ENCODE results near the gene HOPX.
"Not testable (repeated sequence)": the region's sequence is repeated elsewhere in the genome, so short reads cannot be mapped to it uniquely, and the experiment has no call there.

The HOPX gene

DNA sequence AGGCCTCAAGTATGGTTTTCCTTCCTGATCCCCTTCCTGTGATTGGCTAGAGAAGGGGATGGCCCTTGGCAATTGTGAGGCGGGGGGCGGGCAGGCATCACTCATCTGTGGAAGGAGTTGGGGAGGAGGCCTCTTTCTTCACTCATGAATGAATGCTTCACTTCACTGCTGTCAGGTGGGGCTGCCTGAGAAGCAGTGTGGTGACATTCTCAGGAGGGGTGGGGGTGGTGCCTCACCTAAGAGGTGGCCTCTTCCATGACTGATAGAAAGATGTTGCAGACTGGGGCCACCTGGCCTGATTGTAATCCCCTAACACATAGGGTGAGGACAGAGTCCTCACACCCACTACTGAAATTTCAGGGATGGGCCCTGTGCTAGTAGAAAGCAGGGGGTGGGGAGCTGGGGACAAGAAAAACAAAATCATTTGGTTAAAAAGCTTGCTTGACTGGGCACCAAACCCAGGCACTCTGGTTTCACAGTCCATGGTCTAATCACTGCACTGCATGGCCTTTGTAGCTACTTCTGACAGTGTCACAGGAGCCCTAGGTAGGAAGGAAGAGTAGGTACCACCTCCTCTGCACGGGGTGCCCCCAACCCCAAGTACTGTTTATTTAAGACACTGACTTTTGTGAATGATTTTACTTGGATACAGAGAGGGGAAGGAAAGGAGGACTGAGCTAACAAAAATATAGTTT lies 5.6 kb upstream of the HOPX start:
- DNase-seq: no peak

DNA sequence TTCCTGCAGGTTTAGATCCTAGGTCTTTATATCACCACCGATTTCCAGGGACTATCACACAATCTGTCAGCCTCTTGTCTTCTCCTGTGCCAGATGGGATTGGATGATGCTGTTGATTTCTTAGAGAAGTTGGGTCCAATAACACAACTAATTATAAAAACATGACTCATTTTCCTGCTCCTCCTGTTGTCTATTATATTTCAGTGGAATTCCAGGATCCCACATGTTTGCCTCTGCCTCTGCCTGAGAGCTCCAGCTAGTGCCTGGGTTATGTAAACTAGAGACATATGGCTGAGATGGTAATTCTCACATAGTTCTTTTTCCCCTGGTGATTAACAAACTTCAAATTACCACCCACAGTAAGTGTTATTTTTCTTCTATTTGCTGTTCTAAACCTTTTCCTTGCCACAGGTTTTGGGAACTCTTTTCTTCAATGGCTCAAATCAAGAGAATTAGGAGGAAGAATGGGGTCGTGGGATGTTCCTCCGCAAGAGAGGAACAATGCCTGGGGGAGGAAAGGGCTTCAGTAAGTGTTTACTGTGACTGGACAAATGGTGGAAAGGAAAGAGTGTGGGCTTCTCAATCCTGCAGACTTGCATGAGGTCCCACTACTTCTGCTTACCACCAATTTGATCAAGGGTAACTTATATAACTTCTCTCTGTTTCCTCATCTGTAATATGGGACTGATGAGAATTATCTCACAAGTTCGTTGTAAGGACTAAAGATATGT lies 3.4 kb upstream of the HOPX start:
- DNase-seq: no peak

DNA sequence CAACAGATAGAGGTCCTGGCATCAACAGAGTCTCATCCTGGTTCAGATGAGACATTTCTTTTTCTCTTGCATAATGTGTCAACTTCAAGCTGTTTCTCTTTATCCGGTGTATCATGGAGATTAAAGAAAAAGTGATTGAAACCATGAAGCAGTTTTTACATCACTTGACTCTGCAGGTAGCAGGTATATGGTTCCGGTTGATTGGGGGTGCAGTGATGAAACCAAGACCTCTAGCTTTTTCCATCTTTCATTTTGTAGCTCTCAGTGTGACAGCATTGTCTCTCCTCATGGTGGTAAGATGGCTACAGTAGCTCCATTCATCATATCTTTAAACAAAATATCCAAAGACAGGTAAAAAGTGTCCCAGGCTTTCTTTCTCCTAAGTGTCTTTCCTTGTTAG lies 2.4 kb upstream of the HOPX start:
- no peak for DNase-seq

DNA sequence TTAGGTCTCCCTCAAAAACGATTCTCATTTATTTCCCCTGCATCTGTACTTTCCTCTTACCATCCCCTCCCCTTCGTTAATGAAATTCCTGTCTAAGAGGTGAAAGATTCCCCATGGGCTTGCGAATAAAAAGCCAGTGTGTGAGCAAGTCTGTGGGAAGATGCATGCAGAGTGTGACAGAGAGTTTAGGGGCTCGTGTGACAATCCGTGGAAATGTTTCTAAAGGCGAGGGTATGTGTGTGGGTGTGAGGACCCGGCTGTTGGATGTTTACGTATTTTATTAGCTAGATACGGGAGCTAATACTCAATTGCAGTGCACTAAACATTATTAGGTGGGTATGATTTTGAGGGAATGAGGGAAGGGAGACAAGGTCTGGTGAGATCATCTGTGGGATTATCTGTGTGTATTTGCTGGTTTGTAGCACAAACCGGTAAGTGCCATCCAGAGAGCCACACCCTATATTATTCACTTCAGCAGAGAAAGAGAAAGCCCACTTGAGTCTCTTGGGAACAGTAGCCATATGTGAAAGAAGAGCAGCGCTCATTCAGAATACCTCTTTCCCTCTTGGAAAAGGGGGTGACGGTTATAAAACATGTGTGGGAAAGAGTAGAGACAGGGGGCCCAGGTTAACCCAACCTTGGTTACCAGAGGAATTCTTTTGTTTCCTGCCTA lies 893 bp upstream of the HOPX start:
- DNase-seq: peak; percentile 39

DNA sequence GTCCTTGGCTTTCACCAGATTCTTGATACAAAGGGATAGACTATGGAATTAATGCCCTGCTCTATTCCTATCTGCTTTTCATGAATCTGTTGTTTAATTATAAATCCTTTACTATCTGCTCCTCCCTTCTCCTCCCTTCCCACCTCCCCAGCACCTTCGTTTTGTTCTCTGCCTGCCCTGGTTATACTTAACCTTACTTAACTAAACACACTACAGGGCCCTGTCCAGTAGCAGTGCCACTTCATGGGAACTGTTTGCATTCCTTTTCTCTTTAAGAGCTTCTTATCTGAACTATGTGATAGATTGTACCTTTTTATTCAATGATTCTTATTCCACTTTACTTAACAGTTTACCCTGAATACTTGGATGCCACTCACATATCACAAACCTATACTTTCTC lies 830 bp downstream of the HOPX start:
- DNase-seq: no peak

DNA sequence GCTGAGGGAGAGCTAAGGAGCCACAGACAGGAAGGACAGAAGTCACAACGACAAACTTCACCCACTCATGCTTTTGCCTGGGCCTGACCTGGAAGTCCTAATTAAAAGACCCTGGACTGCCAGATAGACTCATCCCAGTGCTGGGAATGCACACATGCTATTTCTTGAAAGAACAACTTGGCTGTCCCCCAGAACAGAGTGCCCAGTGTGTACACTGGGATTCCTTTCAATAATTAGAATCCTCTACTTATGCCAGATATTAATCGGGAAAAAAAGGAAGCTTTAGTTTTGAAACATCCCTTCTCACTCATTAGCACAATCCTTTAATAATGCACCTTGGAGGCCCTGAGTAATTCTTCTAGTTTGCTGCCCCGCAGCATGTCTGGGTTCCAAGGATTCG lies 3.4 kb downstream of the HOPX start:
- DNase-seq: no peak

DNA sequence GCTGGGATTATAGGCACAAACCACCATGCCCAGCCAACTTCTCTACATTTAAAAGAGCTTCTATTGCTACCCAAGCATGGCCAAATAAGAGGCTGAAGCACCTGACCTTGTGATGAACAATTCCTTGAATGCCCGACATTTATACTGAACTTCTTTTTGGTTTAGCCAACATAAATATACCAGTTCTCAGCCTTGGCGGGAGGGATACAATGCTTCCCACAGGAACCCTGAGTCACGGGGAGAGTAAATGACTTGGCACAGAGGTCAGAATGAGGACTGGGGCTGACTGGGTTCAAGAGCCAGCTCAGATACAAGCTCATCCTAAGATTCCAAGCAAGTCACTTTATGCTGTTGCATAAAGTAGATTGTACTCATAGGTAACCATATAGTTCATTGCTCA lies 6.1 kb downstream of the HOPX start:
- no peak for DNase-seq

DNA sequence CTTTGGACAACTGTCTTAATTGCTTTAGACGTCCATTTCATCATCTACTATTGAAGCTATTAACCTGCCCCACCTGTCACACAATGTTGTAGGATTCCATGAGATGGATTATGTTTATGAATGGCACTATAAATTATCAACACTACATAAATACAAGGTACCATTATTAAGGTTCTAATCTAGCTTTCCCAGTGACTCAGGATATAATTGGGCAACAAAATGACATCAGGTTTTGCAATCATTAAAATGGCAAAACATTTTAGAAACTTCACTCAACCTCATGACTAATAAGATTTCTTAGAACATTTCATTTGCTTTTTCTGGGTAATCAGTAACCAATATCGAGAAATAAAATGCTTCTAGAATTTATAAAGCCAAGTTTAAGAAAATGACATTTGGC lies 9.2 kb downstream of the HOPX start:
- no peak for DNase-seq

DNA sequence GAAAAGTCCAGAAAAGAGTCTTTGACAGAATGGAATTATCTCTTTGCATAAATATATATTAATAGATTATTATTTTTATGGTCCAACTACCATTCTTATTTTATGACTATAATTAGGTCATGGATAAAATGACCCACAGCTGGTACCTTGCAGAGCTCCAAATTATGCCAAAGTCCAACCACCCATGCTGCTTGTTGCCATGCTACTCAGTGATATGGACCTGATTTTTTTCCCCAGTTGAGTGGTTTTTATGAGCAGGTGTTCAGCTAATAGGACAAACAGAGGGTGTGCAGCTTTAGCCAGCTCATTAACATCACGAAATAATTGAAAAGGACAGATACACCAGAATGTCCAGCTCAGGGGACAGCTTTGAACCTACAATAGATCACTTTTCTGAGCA lies 9.7 kb downstream of the HOPX start:
- DNase-seq: no peak

DNA sequence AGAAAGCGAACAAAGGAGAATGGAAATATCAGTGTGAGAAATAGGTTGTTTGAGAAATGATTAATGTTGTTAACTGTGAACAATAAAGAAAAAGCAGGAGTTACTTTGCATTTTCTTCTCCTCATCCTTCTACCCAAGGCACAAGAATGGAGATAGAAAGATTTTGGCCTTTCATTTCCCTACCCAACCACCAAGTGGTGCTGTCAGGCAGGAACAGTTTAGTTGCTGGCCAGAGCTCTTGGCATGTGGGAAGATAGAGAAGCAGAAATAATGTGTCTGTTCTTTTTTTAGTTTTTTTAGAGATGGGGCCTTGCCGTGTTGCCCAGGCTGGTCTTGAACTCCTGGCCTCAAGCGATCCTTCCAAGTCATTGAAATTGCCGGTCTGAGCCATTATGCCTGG lies 12.8 kb downstream of the HOPX start:
- no peak for DNase-seq

DNA sequence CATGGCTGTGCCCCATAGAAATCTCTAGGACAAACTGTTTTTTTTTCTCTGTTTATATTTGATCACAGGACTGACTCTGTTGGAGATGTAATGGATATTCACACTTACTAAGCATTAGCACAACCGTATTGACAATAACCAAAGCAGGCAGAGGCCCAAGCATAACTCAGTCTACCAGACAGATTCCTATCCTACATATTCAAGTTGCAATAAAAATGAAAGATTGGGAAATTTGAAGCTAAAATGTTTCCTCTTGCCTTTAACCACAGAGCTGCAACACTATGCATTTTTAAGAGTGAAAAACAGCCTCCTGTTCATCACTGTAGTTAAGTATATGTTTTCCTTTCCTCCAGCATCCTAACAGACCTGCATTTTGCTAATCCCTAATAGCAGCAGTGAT lies 13.7 kb downstream of the HOPX start:
- DNase-seq: not testable (repeated sequence)

DNA sequence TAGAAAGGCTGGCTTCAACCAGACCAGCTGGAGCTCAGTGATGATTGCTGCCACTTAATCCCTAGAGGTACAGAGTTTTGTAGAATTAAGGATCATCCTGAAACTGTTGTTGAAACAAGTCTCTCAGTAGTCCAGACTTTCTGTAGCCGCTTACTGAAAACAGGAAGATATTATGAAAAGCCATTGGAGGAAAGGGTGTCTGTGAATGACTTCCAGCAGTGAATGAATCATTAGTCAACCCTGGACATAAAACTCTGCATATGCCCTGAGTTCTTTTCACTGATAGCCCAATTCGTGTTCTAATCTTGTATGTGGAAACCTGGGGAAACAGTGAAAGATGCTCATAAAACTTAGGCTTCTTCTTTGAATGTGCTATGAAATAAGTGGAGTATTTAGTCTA lies 14.8 kb downstream of the HOPX start:
- no peak for DNase-seq

DNA sequence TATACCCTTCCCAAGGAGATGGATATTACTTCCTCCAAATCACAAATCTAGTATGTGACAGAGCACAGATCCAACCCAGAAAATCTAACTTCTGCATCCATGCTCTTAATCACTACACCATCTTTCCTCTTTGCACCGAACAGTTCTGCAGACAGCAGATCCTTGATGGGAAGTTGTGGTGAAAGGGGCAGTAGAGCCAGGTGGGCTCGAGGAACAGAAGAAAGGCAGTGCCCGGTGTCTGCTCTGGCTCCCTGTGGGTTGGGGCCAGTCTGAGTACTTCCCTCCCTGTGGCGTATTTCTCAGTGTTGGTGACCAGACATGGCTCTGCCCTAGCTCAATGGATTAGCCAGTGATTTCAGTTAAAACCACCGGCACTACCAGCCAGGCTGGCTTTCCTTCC lies 15.3 kb downstream of the HOPX start:
- no peak for DNase-seq

DNA sequence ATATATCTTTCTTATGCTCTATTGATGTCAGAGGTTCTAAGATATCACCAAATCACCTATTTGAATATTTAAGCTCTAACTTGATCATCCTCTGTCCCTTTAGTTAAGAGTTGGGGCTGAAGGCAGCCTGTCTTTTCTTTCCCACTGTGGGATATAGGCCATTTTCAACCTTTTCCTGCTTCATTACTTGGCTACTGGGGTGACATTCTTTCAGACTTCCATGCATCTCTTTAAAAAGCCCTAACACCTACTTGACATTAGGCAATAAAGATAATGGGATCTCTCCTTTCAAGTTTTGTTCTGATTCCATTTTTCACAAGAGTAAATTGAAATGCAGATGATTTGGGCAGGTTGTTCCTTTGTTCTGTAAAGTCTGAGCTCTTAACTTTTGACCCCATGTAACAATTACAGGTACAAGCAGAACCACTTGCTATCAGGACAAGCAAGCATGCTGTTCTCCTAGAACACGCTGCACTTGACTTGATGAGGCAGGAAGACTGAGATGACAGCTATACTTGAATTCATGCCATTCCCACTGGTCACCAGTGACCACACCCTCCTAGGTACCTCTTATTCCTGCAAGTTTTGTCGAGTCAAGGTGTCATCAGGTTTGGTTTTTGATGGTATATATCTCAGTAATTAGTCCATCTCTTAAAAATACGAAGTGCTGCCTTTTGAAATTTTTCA lies 18.2 kb downstream of the HOPX start:
- no peak for DNase-seq

DNA sequence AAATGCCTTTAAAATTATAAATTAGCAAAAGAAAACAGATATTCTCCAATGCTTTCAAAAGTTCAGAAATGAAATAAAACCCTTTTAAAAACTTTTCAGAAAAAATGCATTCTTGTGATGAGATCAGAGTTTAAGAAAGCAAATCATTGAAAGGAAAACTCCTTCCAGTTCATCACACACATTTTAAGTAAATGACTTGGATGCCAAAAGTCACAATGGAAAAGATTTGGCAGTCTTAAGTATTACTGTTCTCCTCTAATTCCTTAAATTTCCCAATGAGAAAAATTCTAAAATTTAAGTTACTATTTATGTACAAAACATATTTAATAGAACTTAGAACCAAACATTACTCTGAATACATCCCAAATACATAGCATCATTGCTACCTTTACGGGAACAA lies 21.1 kb downstream of the HOPX start:
- no peak for DNase-seq

DNA sequence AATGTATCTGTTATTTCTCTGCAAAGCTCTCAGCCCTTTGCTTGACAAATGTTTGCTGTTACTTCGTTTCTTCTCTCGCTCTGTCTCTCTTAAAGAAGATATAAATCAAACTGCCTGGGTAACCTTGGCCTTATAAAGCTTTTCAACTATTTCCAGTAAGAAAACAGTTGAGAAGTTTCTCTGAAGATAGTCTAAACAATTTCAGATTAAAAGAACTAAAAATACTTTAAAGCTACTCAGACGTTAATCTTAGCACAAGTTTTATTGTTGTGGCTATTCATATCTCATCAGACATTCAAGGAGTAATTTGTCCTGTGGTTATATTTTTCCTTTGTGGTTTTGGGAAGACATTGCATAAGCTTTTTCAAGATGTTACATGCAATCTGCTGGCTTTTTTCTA lies 22.6 kb downstream of the HOPX start:
- DNase-seq: no peak

DNA sequence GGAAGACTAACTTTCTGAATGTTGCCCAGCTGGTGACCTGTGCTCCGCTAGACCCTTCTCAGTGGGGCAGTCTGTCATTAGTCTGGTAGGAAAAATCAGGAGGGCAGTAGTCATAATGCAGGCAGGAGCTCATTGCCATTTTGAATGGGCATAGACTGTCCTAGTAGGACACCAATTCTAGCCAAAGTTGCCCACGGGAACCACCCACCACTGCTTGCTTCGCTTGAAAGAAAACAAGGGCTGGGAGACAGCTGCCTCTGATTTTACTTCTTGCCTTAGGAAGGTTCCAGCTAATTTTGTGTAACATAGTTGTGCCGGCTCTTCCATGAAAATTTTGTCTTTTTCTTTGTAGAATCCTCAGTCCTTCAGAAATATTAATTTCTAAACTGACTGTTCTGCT lies 23.3 kb downstream of the HOPX start:
- DNase-seq: no peak

DNA sequence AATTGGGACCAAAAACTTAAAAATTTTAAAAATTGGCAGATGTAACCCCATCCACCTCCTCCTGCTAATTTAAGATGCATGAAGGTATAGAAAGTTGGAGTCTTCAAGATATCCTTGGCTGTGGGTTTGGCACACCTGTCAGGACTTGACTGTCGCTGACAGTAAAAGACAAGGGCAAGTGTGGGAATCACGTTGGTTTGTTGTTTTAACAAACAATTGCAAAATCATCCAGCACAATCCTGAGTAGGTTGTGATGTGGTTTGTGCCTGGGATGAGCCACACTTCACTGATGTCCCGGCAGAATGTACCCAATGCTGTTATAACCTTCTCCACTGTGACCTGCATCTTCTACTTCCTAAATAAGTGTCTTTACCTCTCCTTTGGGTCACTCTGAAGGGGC lies 24.0 kb downstream of the HOPX start:
- DNase-seq: no peak

DNA sequence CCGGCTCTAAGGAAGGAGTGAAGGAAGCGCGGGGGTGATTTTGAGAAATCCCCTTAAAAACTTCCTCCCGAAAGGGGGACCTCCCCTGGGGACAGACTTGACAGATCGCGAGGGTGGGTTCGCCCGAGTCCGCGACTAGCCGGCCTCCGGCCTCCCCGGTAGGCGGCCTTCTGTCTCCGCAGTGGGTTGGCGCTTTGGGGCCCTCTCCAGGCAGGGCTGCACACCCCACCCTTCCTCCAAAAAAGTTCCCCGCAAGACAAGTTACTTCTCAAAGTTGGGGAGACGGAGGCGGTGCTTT lies 24.8 kb downstream of the HOPX start:
- DNase-seq: no peak

DNA sequence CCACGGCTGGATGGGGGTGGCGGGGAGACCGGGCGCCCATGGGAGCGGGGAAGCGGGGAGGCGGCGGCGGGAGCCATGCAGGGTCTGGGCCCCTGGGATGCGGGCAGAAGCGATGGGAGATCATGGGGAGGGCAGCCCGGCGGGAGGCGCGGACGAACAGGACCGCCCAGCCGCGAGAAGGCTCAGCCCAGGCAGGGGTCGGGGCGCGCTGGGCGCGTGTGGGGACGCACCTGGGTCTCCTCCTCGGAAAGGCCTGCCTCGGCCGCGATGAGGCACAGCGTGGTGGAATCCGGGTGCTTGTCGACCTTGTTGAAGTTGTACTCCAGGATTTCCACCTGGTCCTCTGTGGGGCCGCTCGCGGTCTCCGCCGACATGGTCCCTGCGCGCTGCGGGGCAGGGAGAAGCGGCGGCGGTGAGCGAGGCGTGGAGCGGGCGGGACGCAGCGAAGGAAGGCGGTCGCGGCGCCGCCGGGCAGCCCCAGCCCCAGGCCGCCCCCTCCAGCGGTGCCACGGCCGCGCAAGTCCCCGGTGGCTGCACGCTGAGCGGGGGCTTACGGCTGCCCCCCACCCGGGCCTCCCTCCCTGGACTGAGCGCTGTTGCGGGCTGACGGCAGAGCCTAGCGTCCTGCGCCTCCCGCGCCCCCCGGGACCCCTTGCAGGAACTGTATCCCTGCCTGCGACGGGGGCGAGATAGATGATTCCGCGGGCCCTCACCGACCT lies 25.3 kb downstream of the HOPX start:
- DNase-seq: peak; percentile 2

DNA sequence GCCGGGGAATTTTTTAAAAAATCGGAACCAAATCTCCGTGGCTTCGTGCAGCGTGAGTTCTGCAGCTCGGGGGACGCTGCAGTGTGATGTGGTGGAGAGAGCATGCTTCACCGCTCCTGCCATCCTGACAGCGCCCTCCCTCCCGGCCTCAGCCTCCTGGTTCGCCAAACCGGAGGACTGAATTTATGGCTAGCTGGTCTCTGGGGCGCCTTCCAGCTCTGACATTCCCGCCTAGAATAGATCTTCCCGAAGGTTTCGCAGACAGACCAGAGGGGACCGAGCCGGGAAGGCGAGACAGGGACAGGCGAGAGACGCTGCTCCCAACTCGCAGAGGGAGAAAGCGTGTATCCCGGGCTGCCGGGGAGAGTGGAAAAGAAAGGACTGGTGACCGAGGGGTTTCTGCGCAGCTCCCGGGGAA lies 25.9 kb downstream of the HOPX start:
- DNase-seq: peak; percentile 7

DNA sequence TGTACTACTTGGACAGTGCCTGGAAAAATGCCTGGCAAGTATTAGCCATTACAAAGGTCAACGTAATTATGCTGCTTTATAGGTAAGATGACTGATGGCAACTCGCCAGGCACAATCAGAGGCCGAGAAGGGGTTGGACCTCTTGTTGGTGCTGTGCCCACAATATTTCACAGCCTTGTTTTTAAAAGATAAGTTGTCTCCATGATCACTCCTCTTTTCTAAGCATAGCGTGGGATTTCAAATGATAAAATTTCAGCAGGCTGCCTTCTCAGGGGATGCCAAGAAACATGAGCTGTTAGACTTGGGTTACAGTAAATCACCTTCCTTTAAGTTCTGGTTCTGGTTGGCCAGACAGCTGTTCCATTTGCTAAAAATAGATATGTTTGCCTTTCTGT lies 26.9 kb downstream of the HOPX start:
- DNase-seq: peak; percentile 2

All from NCI-H69 (cell line).